Left lung (tissue), 10 donors: Measurements from ENCODE around the gene DIP2B. TPM values are rescaled to one million over a fixed set of nuclear protein-coding genes. Genes with fewer than 3 reads are reported as not detected.

Experiments
- ATAC-seq: fragments of 200-7000 bp; cut with Tn5 transposase; one replicate; pipeline ENCODE4 v1.9.1; 2020; ENCODE audit warnings: moderate library complexity
- DNase-seq, 4 donors: peaks; one replicate each; pipeline ENCODE4 v3.0.0-alpha.2; 2013 to 2020
- H3K27ac ChIP-seq, 2 donors: fragments of 200-600 bp; sonication (generic) in 1 of 2; one replicate each; pipeline versions ENCODE4 v1.5.0 to v1.8.0; 2020 to 2021
- H3K27me3 ChIP-seq, 2 donors: fragments of 200-600 bp; sonication (generic) in 1 of 2; one replicate each; pipeline versions ENCODE4 v1.5.0 to v1.8.0; 2020 to 2021
- H3K36me3 ChIP-seq, 2 donors: fragments of 200-600 bp; sonication (generic) in 1 of 2; one replicate each; pipeline versions ENCODE4 v1.5.0 to v1.8.0; 2020 to 2021
- H3K4me1 ChIP-seq, 2 donors: fragments of 200-600 bp; one replicate each; pipeline ENCODE4 v1.8.0; 2021
- H3K4me3 ChIP-seq, 2 donors: fragments of 200-600 bp; sonication (generic) in 1 of 2; one replicate each; pipeline versions ENCODE4 v1.5.0 to v1.8.0; 2020 to 2021; ENCODE audit warnings: mild to moderate bottlenecking in 1 of 2
- H3K9me3 ChIP-seq, 2 donors: fragments of 200-600 bp; sonication (generic) in 1 of 2; one replicate each; pipeline versions ENCODE4 v1.5.0 to v1.8.0; 2020 to 2021
- intact Hi-C, 2 donors: fragments of 100-400 bp; cut with DNase I; formaldehyde crosslinking; loops; one replicate each; pipeline versions ENCODE4 v1.11.2 to v1.14.2; 2022
- polyA plus RNA-seq, 6 donors: library from polyadenylated mRNA; unstranded; fragments of 120-200 nt; gene quantifications; one replicate each; pipeline ENCODE4 v1.2.1, GENCODE V29; 2013; ENCODE audit not compliant: insufficient read length in 6 of 6
- total RNA-seq, 2 donors: library from RNA; stranded (reverse); fragmentation: NEBNext Ultra II Directional; extraction: Animal tissue kit (Norgen Biotek cat#: 25700); gene quantifications; one replicate each; pipeline ENCODE4 v1.2.1, GENCODE V29; 2021
- TF ChIP-seq, protein P1 (sequence below), 2 donors: fragments of 200-600 bp; sonication (generic) in 1 of 2; IDR thresholded peaks; one replicate each; pipeline versions ENCODE4 v1.5.0 to v1.8.0; 2021; ENCODE audit warnings: antibody characterized with exemption in 2 of 2
- donor health status: DM: no; HTN: yes; CAD: no.
- donor health status: DM: no; HTN: no; CAD: no.

Gene DIP2B
- total and polyA plus RNA-seq, 8 donors: 26.5 to 38.6 (median 33.8) TPM

DNA sequence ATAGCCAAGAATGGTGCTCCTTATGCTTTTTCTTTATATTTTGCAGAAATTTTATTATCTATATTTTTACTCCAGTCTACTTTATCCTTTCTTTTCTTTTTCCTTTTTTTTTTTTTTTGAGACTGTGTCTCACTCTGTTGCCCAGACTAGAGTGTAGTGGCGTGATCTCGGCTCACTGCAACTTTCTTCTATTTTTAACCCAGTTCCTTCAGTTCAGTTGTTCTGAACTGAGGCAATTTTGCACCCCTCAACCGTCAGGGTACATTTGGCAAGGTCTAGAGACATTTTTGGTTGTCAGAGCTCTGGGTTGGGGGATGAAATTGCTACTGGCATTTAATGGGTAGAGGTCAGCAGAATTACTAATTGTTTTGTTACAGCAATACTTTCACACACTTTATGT lies 75.7 kb downstream of the DIP2B start:
- no peaks in the 10 kb centered on the region for H3K27me3 ChIP-seq
- H3K36me3 ChIP-seq: peaks cover 0 to 5% of the 10 kb centered on the region in 2 donors
- ATAC-seq (no peak), DNase-seq (no peak)
- intact Hi-C loops: no loop called here
- H3K4me1 ChIP-seq: peaks cover 25% of the 10 kb centered on the region in 2 donors
- TF ChIP-seq, protein P1, sequence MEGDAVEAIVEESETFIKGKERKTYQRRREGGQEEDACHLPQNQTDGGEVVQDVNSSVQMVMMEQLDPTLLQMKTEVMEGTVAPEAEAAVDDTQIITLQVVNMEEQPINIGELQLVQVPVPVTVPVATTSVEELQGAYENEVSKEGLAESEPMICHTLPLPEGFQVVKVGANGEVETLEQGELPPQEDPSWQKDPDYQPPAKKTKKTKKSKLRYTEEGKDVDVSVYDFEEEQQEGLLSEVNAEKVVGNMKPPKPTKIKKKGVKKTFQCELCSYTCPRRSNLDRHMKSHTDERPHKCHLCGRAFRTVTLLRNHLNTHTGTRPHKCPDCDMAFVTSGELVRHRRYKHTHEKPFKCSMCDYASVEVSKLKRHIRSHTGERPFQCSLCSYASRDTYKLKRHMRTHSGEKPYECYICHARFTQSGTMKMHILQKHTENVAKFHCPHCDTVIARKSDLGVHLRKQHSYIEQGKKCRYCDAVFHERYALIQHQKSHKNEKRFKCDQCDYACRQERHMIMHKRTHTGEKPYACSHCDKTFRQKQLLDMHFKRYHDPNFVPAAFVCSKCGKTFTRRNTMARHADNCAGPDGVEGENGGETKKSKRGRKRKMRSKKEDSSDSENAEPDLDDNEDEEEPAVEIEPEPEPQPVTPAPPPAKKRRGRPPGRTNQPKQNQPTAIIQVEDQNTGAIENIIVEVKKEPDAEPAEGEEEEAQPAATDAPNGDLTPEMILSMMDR (IDR thresholded peaks at IDR 0.05): no peak
- H3K27ac ChIP-seq: no peak overlapping the region
- no peak overlapping the region for H3K4me3 ChIP-seq
- H3K9me3 ChIP-seq: no peaks in the 10 kb centered on the region

DNA sequence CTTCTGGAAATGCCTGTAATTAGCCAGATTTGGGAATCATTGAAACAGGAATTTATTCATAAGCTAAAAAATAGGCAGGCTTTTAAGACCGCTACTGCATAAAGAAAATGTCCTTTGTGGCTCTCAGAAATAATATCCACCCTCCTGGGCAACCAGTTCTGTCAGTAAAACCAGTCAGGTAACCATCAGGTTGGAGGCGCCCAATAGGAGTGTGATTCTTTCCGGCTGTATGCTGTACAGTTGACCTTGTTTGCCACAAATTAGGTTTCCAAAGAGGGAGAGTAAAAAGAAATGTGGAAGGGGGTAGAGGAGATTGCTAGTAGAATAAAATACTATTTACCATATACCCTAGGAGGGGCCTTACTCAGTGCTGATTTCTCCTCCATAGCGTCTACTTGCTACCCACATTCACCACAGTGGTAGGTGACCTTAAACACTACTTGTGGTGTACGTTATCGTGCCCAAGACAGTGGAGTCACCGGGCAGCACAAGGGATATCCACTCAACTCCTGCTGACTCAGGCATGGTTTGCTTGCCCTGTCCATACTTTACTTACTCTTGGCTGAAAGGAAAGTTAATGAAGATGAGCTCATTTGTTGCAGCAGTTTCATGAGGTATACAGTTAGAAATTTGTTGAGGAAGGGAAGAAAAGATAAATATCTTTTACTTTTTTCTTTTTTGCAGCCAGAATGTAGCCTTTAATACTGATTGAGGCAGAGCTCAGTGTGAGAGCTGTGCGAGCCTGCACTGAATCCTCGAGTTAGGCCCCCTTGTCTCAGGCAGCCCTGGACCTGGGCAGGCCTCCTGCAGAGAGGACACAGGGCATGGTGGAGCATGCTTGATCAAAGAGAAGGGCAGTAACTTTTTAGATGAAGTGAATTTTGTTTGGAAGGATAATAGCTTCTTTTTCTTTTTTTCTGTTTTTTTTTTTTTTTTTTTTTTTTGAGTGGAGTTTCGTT lies 76.7 kb downstream of the DIP2B start:
- H3K27ac ChIP-seq: no peak overlapping the region
- TF ChIP-seq, protein P1 (IDR thresholded peaks at IDR 0.05): no peak
- DNase-seq (no peak), ATAC-seq (peak; percentile 71)
- H3K4me3 ChIP-seq: no peak overlapping the region
- H3K4me1 ChIP-seq: peaks cover 21 to 22% of the 10 kb centered on the region in 2 donors
- no peaks in the 10 kb centered on the region for H3K27me3 ChIP-seq
- H3K36me3 ChIP-seq: peaks cover 0 to 5% of the 10 kb centered on the region in 2 donors
- intact Hi-C loops: no loop called here
- no peaks in the 10 kb centered on the region for H3K9me3 ChIP-seq

DNA sequence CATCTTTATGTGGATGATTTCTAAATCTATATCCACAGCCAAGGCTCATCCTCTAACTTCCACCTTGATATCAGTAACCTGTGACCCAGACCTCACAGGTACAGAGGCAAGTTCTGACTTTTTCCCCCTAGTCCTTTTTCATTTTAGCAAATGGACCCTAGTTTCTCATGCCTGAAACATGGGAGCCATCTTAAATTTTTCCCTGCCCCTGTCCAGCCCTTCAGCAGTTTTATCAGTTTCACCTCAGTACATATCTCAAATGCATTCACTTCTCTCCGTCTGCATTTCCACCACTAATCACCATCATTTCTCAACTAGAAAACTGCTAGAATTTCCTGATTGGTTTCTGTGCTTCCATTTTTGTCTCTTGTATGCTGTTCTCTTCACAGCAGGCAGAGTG lies 79.3 kb downstream of the DIP2B start:
- no peaks in the 10 kb centered on the region for H3K9me3 ChIP-seq
- intact Hi-C loops: no loop called here
- TF ChIP-seq, protein P1 (IDR thresholded peaks at IDR 0.05): no peak
- H3K27me3 ChIP-seq: no peaks in the 10 kb centered on the region
- no peak overlapping the region for H3K4me3 ChIP-seq
- no peak overlapping the region for H3K27ac ChIP-seq
- DNase-seq (no peak), ATAC-seq (no peak)
- H3K4me1 ChIP-seq: peaks cover 21% of the 10 kb centered on the region in 2 donors
- peaks cover 0 to 5% of the 10 kb centered on the region in 2 donors for H3K36me3 ChIP-seq

DNA sequence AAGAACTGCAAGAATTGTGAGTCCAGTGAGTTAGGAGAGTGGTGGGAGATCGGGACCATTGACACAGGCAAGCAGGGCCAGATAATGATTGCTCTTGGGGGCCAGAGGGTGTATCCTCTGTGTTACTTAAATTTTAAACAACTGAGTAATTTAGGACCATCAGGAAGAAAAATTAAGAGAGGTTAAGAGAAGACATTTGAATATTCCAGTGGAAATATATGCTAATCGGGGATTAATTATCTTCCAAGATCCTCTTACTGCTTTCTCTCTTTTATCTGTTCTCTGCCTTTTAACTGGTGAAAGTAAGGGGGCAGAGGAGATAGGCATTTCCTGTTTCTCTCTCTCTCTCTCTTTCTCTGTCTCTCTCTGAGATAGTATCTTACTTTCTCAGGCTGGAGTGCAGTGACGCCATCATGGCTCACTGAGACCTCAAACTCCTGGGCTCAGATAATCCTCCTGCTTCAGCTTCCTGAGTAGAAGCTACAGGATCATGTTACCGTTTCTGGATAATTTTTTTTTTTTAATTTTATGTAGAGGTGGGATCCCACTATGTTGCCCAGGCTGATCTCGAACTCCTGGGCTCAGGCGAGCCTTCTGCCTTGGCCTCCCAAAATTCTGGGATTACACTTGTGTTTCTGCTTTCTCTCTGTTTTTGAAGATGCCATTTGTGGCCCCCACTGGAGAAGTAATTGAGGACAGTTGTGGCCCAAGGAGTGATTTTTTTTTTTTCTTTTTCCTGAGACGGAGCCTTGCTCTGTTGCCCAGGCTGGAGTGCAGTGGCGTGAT lies 85.1 kb downstream of the DIP2B start:
- H3K9me3 ChIP-seq: no peaks in the 10 kb centered on the region
- peaks cover 0 to 2% of the 10 kb centered on the region in 2 donors for H3K36me3 ChIP-seq
- no peak overlapping the region for H3K27ac ChIP-seq
- intact Hi-C loops: no loop called here
- TF ChIP-seq, protein P1 (IDR thresholded peaks at IDR 0.05): no peak
- DNase-seq: no peak
- peaks cover 0 to 6% of the 10 kb centered on the region in 2 donors for H3K4me1 ChIP-seq
- no peak for ATAC-seq
- H3K27me3 ChIP-seq: no peaks in the 10 kb centered on the region
- H3K4me3 ChIP-seq: no peak overlapping the region

DNA sequence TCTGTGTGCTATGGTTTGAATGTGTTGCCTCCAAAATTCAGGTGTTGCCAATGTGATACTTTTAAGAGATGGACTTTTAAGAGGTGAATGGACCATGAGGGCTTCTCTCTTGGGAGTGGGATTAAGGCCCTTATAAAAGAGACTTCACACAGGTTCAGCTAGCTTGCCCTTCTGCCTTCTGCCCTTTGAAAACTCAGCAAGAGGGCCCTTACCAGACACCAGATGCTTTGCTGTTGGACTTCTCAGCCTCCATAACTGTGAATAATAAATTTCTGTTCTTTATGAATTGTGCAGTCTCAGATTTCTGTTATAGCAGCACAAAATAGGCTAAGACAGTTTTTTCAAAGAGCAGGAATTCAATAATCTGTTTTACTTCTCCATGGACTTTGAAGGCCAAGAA lies 86.1 kb downstream of the DIP2B start:
- Histone ChIP-seq H3K36me3 (no peaks in the 10 kb centered on the region), H3K4me1 (peaks cover 0 to 6% of the 10 kb centered on the region in 2 donors), H3K9me3 (no peaks in the 10 kb centered on the region), H3K4me3 (no peak overlapping the region), H3K27me3 (no peaks in the 10 kb centered on the region), H3K27ac (no peak overlapping the region)
- ATAC-seq (no peak), DNase-seq (no peak)
- intact Hi-C loops: no loop called here
- TF ChIP-seq, protein P1 (IDR thresholded peaks at IDR 0.05): no peak
